ENCODE results near the gene FBH1. TPM values are rescaled to one million over a fixed set of nuclear protein-coding genes. Genes with fewer than 3 reads are reported as not detected.

Gene FBH1
- total and polyA plus RNA-seq, 10 of the 15 experiments (the other 5 are each of a cell fraction or from before 2014, with no cell fraction given): 6.1 to 67.6 (median 47.2) TPM

DNA sequence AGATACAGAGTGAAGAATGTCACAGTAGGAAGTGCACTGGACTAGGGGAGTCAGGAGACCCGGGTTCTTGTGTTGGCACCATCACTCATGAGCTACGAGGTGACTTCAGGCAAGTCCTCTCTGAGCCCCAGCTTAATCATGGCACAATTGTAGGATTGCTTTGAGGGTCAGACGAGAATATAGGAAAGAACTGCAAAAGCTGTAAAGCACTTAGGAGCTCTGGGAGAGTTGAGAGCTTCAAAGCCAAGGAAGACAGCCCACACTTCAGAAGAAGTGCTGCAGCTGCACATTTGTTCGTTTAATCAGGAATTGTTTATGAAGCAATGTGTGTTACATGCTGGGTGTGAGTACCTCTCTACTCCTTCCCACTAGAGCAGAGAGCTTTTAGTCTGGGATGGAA, 4.4 kb downstream of the FBH1 start:
- 99% methylated on average over 4 of the region's 4 CpGs for WGBS (ENCODE audit: insufficient coverage, insufficient replicate concordance, low lambda C conversion rate, missing lambda C conversion rate)
- H3K27me3 ChIP-seq (replicated peaks in 1 of 2; ENCODE audit: control insufficient read depth in 2 of 2, insufficient read depth in 2 of 2, low read length in 1 of 2): no peaks in the 10 kb centered on the region
- no peak for DNase-seq (ENCODE audit: low read depth, low spot score)
- H3K4me3 ChIP-seq: no peak overlapping the region
- intact Hi-C loops (cut with micrococcal nuclease; ENCODE audit: unreplicated experiment) (loop anchor here (5.0 kb wide), 2 partner anchors 82 to 83 kb away; partner anchors contain the start of genes GDI2 and IL15RA), in situ Hi-C loops (cut with MboI) (no loop called here)
- no peak overlapping the region for H2AFZ ChIP-seq (ENCODE audit: control insufficient read depth, low read depth, low read length)
- POLR2A ChIA-PET: interaction anchor here (0.6 to 1.2 kb wide), 2 partner anchors 49 to 115 kb away, joined by 3 read pairs; no protein-coding TSS in a partner anchor
- no peak overlapping the region for H3K4me2 ChIP-seq (ENCODE audit: control insufficient read depth, insufficient read depth)
- no peak overlapping the region for H3K9ac ChIP-seq (ENCODE audit: control insufficient read depth, insufficient read depth, low read length)
- no peak for ATAC-seq
- H4K20me1 ChIP-seq (ENCODE audit: control insufficient read depth, insufficient read depth): no peaks in the 10 kb centered on the region; the same call in 1 of the 2 replicates
- peaks cover 26% of the 10 kb centered on the region for H3K4me1 ChIP-seq (ENCODE audit: control insufficient read depth, insufficient read depth, low read length)
- TF ChIP-seq ESRRA (IDR thresholded peaks at IDR 0.05; ENCODE audit: low read length) (no peak), ZNF217 (IDR thresholded peaks at IDR 0.05) (no peak), RBBP5 (conservative IDR thresholded peaks at IDR 0.05) (no peak), SKIL (IDR thresholded peaks at IDR 0.05; ENCODE audit: low read depth, poor library complexity, severe bottlenecking) (no peak), IRF4 (IDR thresholded peaks at IDR 0.05; ENCODE audit: low read depth, low read length) (no peak), RFX5 (IDR thresholded peaks at IDR 0.05; ENCODE audit: low read depth, low read length) (no peak), CHD4 (IDR thresholded peaks at IDR 0.05) (no peak), ZNF274 (IDR thresholded peaks at IDR 0.05; ENCODE audit: insufficient read depth, insufficient read length) (no peak), RCOR1 (conservative IDR thresholded peaks at IDR 0.05; ENCODE audit: low read depth, low read length) (no peak), NFIC (IDR thresholded peaks at IDR 0.05; ENCODE audit: low read depth, low read length) (no peak), SMC3 (IDR thresholded peaks at IDR 0.05; ENCODE audit: borderline replicate concordance, low read length) (no peak), HDGF (IDR thresholded peaks at IDR 0.05) (no peak), NFXL1 (IDR thresholded peaks at IDR 0.05; ENCODE audit: borderline replicate concordance) (no peak), EGR1 (IDR thresholded peaks at IDR 0.05; ENCODE audit: borderline replicate concordance in 1 of 2, low read depth in 2 of 2, low read length in 2 of 2) (no peak), EP300 (IDR thresholded peaks at IDR 0.05; ENCODE audit: borderline replicate concordance in 1 of 2, control insufficient read depth in 1 of 2, low read depth in 2 of 2, low read length in 2 of 2) (no peak), FOXK2 (IDR thresholded peaks at IDR 0.05) (no peak), E2F4 (IDR thresholded peaks at IDR 0.05; ENCODE audit: low read depth, low read length) (no peak), SREBF1 (IDR thresholded peaks at IDR 0.05; ENCODE audit: low read length) (no peak), GATAD2B (conservative IDR thresholded peaks at IDR 0.05; ENCODE audit: low read depth) (no peak)
- TF ChIP-seq, protein P1, sequence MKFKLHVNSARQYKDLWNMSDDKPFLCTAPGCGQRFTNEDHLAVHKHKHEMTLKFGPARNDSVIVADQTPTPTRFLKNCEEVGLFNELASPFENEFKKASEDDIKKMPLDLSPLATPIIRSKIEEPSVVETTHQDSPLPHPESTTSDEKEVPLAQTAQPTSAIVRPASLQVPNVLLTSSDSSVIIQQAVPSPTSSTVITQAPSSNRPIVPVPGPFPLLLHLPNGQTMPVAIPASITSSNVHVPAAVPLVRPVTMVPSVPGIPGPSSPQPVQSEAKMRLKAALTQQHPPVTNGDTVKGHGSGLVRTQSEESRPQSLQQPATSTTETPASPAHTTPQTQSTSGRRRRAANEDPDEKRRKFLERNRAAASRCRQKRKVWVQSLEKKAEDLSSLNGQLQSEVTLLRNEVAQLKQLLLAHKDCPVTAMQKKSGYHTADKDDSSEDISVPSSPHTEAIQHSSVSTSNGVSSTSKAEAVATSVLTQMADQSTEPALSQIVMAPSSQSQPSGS (IDR thresholded peaks at IDR 0.05; ENCODE audit: low read length): no peak
- peaks cover 3% of the 10 kb centered on the region for H3K9me3 ChIP-seq (replicated peaks; ENCODE audit: control insufficient read depth, insufficient read depth, low read length)
- no TSS peak for BruUV-seq (replicated peaks)
- H3K27ac ChIP-seq (ENCODE audit: control insufficient read depth, insufficient read depth): no peak overlapping the region
- H3K79me2 ChIP-seq (ENCODE audit: control insufficient read depth, insufficient read depth, low read length): peaks cover 57% of the 10 kb centered on the region
- FAIRE-seq: no peak
- H3K36me3 ChIP-seq (ENCODE audit: control insufficient read depth in 2 of 2, insufficient read depth in 2 of 2, low read length in 1 of 2): peaks cover 1 to 14% of the 10 kb centered on the region in 2 experiments; a peak in 3 of 4 replicates
- CTCF ChIA-PET: interaction anchor here (0.8 to 1.6 kb wide), 6 partner anchors 21 to 209 kb away, joined by 3 to 5 read pairs (median 3); no protein-coding TSS in a partner anchor
- SMC1A ChIA-PET (ENCODE audit: uncharacterized antibody, unreplicated experiment): interaction anchor here (0.5 to 2.1 kb wide), 9 partner anchors 9 to 453 kb away, joined by 3 to 14 read pairs (median 4); no protein-coding TSS in a partner anchor
- RAD21 ChIA-PET (ENCODE audit: unreplicated experiment): interaction anchor here (1.1 to 1.8 kb wide), 3 partner anchors 9 to 42 kb away, joined by 3 to 4 read pairs (median 4); no protein-coding TSS in a partner anchor

All from GM12878 (cell line).